ENCODE results near the gene PRKN. TPM values are rescaled to one million over a fixed set of nuclear protein-coding genes. Genes with fewer than 3 reads are reported as not detected.

Gene PRKN
- total RNA-seq, 1 donor from 2014 or later = 4.9 TPM

DNA sequence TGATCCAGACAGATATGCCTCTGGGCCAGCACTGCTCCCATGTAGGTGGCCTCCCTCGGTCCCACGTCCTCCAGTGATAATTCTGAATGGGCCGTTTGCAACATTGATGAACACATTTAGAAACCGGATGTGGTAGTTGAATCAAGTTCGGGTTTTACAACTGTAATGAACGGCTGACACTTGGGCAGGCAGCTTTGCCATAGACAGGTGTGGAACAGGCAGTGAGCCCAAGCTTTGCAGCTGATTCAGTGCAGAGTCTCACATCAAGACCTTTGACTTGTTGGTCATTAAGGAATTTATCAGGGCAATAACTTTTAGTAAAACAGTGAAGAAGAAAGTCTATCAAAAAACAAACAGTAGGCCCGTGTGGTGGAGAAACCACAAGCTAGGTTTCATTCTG, 987.1 kb downstream of the PRKN start:
- no peaks in the 10 kb centered on the region for H3K36me3 ChIP-seq
- no peaks in the 10 kb centered on the region for H3K27me3 ChIP-seq
- H3K4me3 ChIP-seq = no peak overlapping the region
- no peaks in the 10 kb centered on the region for H3K4me1 ChIP-seq
- no peak for DNase-seq (ENCODE audit: extremely low spot score in 2 of 2)
- intact Hi-C loops (cut with DNase I) = no loop called here
- no peaks in the 10 kb centered on the region for H3K9me3 ChIP-seq
- no peak overlapping the region for H3K27ac ChIP-seq
- no peak for TF ChIP-seq POLR2A (IDR thresholded peaks at IDR 0.05)
- TF ChIP-seq POLR2AphosphoS5 (IDR thresholded peaks at IDR 0.05; ENCODE audit: insufficient read depth in 1 of 2, low read depth in 1 of 2) = no peak
- TF ChIP-seq, protein P1, sequence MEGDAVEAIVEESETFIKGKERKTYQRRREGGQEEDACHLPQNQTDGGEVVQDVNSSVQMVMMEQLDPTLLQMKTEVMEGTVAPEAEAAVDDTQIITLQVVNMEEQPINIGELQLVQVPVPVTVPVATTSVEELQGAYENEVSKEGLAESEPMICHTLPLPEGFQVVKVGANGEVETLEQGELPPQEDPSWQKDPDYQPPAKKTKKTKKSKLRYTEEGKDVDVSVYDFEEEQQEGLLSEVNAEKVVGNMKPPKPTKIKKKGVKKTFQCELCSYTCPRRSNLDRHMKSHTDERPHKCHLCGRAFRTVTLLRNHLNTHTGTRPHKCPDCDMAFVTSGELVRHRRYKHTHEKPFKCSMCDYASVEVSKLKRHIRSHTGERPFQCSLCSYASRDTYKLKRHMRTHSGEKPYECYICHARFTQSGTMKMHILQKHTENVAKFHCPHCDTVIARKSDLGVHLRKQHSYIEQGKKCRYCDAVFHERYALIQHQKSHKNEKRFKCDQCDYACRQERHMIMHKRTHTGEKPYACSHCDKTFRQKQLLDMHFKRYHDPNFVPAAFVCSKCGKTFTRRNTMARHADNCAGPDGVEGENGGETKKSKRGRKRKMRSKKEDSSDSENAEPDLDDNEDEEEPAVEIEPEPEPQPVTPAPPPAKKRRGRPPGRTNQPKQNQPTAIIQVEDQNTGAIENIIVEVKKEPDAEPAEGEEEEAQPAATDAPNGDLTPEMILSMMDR (IDR thresholded peaks at IDR 0.05) = no peak

DNA sequence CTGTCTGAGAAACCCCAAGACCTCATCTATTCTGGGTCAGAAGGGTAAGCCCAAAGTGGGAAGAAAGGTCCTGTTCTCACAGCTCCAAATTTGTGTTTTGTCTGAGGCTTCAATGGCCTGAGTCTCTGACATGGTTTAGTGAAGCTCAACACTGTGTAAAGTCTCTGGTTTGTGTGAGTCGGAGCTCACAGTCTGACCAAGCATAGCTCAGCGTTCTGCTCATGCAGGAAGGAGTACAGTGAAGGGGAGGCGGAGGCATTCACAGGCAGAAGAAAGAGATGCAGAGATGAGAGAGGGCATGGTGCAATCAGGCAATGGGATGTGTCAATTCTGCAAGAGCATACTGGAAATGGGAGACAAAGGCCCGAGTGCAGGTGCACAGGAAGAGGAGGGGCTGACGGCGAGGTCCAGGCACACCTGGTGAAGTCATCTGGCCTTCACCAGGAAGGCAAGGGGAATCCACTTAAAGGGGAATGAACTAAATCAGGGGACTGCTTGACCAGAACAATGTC, 990.7 kb downstream of the PRKN start:
- Histone ChIP-seq H3K4me1 (no peaks in the 10 kb centered on the region), H3K27me3 (no peaks in the 10 kb centered on the region), H3K9me3 (no peaks in the 10 kb centered on the region), H3K27ac (no peak overlapping the region), H3K4me3 (no peak overlapping the region), H3K36me3 (no peaks in the 10 kb centered on the region)
- intact Hi-C loops (cut with DNase I) = no loop called here
- TF ChIP-seq POLR2A (IDR thresholded peaks at IDR 0.05) (no peak), POLR2AphosphoS5 (IDR thresholded peaks at IDR 0.05; ENCODE audit: insufficient read depth in 1 of 2, low read depth in 1 of 2) (no peak)
- TF ChIP-seq, protein P1 (IDR thresholded peaks at IDR 0.05) = no peak
- DNase-seq (ENCODE audit: extremely low spot score in 2 of 2) = no peak

DNA sequence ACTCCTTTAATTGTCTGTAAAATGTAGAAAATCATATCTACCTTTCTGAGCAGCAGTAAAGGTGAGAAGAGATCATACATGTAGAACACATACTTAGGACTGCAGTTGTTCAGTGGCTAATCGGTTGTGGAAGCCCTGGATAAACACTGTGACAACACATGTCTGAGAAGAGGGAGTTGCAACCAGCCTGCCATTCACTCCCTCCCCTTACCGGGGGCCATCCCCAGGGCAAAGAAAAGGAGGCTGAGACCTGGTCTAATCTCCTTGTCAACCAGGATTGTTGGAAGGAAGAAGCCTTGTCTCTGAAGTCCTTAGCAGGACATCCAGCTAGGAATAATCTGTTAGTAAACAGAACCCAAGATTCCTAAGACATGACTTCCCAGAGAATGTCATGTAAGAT, 991.2 kb downstream of the PRKN start:
- no peak overlapping the region for H3K4me3 ChIP-seq
- H3K4me1 ChIP-seq = no peaks in the 10 kb centered on the region
- intact Hi-C loops (cut with DNase I) = no loop called here
- no peak overlapping the region for H3K27ac ChIP-seq
- no peak for DNase-seq (ENCODE audit: extremely low spot score in 2 of 2)
- no peaks in the 10 kb centered on the region for H3K36me3 ChIP-seq
- TF ChIP-seq POLR2AphosphoS5 (IDR thresholded peaks at IDR 0.05; ENCODE audit: insufficient read depth in 1 of 2, low read depth in 1 of 2) (no peak), POLR2A (IDR thresholded peaks at IDR 0.05) (no peak)
- TF ChIP-seq, protein P1 (IDR thresholded peaks at IDR 0.05) = no peak
- no peaks in the 10 kb centered on the region for H3K27me3 ChIP-seq
- no peaks in the 10 kb centered on the region for H3K9me3 ChIP-seq

DNA sequence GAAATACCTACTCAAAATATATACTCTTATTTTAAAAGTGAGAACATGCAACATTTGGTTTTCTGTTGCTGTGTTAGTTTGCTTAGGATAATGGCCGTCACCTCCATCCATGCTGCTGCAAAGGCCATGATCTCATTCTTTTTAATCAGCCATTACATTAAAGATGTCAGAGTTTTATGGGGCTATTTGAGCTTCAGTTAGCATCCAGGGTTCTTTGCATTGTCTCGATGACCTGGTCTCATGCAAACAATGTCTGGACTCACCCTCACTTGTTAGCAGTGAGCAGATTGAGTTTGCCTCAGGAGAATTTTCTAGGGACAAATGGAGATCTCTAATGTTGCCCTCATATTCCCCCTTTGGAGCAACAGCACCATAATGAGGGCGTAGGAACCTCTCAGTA, 995.0 kb downstream of the PRKN start:
- Histone ChIP-seq H3K36me3 (no peaks in the 10 kb centered on the region), H3K27me3 (no peaks in the 10 kb centered on the region), H3K4me3 (no peak overlapping the region), H3K27ac (no peak overlapping the region), H3K9me3 (no peaks in the 10 kb centered on the region), H3K4me1 (no peaks in the 10 kb centered on the region)
- DNase-seq (ENCODE audit: extremely low spot score in 2 of 2) = no peak
- TF ChIP-seq, protein P1 (IDR thresholded peaks at IDR 0.05) = no peak
- TF ChIP-seq POLR2AphosphoS5 (IDR thresholded peaks at IDR 0.05; ENCODE audit: insufficient read depth in 1 of 2, low read depth in 1 of 2) (no peak), POLR2A (IDR thresholded peaks at IDR 0.05) (no peak)
- intact Hi-C loops (cut with DNase I) = no loop called here

DNA sequence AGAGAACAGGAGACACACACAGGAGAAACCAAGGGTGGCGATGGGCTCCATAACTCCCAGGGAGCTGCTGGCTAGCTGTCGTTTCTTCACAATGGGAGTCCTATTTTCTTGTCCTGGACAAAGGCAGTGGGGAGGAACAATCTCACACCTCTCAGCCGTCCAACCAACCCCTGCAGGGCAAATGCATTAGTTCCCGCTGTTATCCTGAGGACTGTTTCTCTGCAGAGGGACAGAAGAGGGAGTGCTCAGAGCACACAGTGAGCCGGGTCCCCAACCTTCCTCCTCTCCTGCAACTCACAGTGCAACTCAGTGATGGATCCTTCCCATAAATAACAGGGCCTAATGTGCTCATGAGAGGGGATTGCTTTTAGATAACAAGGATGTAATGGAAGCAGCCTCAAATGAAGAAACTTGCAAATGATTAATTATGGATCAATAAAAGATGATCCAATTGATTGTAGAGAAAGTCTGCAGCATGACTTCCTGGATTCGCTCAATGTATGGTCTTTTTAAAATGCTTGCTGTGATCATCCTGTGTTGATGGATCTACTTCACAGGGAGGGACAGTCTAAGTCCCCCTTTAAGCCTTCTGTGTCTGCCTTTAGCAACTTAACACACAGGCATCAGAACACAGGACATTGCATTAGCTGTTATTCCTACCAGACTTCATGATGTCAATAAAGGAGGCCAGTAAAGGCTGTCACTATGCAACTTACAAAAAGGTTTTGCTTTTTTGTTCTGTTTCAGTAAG, 1000.3 kb downstream of the PRKN start:
- intact Hi-C loops (cut with DNase I) = no loop called here
- no peak for DNase-seq (ENCODE audit: extremely low spot score in 2 of 2)
- no peaks in the 10 kb centered on the region for H3K36me3 ChIP-seq
- H3K9me3 ChIP-seq = no peaks in the 10 kb centered on the region
- H3K4me3 ChIP-seq = no peak overlapping the region
- TF ChIP-seq POLR2AphosphoS5 (IDR thresholded peaks at IDR 0.05; ENCODE audit: insufficient read depth in 1 of 2, low read depth in 1 of 2) (no peak), POLR2A (IDR thresholded peaks at IDR 0.05) (no peak)
- TF ChIP-seq, protein P1 (IDR thresholded peaks at IDR 0.05) = no peak
- H3K4me1 ChIP-seq = no peaks in the 10 kb centered on the region
- H3K27ac ChIP-seq = no peak overlapping the region
- no peaks in the 10 kb centered on the region for H3K27me3 ChIP-seq
